HG02610 (cell line): Measurements from ENCODE around the gene TNFRSF9.
"Not testable (repeated sequence)": the region's sequence is repeated elsewhere in the genome, so short reads cannot be mapped to it uniquely, and the experiment has no call there.

Experiments
- ATAC-seq: cut with Tn5 transposase; IDR thresholded peaks from one replicate; pipeline ENCODE4 v1.9.1; 2021; ENCODE audit warnings: mild to moderate bottlenecking, moderate library complexity; ENCODE audit not compliant: unreplicated experiment

TNFRSF9 gene

GRCh38 chr1:7921796-7922195, 18.8 kb downstream of the TNFRSF9 start:
- no peak for ATAC-seq

- no peak for ATAC-seq
Observed at GRCh38 chr1:7919880-7920279, 20.8 kb downstream of the TNFRSF9 start.

- not testable (repeated sequence) for ATAC-seq
Observed at GRCh38 chr1:7917971-7918370, 22.7 kb downstream of the TNFRSF9 start.

- ATAC-seq: no peak
Observed at GRCh38 chr1:7916501-7916830, 24.2 kb downstream of the TNFRSF9 start.

GRCh38 chr1:7915826-7916500, 24.7 kb downstream of the TNFRSF9 start:
- ATAC-seq: no peak

GRCh38 chr1:7912743-7913557, 27.7 kb downstream of the TNFRSF9 start:
- no peak for ATAC-seq

GRCh38 chr1:7912145-7912544, 28.5 kb downstream of the TNFRSF9 start:
- no peak for ATAC-seq

- ATAC-seq: no peak
Observed at GRCh38 chr1:7905262-7905661, 35.4 kb downstream of the TNFRSF9 start.

GRCh38 chr1:7902478-7903085, 38.1 kb downstream of the TNFRSF9 start:
- no peak for ATAC-seq

- no peak for ATAC-seq
Observed at GRCh38 chr1:7899741-7900140, 40.9 kb downstream of the TNFRSF9 start.

- ATAC-seq: no peak
Observed at GRCh38 chr1:7898962-7899361, 41.7 kb downstream of the TNFRSF9 start.

- ATAC-seq: no peak
Observed at GRCh38 chr1:7896994-7897393, 43.6 kb downstream of the TNFRSF9 start.

- ATAC-seq: no peak
Observed at GRCh38 chr1:7893529-7894180, 47.0 kb downstream of the TNFRSF9 start.

GRCh38 chr1:7891804-7892203, 48.8 kb downstream of the TNFRSF9 start:
- ATAC-seq: no peak

- ATAC-seq: no peak
Observed at GRCh38 chr1:7890853-7891252, 49.8 kb downstream of the TNFRSF9 start.

GRCh38 chr1:7888248-7889081, 52.2 kb downstream of the TNFRSF9 start:
- no peak for ATAC-seq

- no peak for ATAC-seq
Observed at GRCh38 chr1:7886405-7886745, 54.3 kb downstream of the TNFRSF9 start.

- no peak for ATAC-seq
Observed at GRCh38 chr1:7885513-7886404, 54.9 kb downstream of the TNFRSF9 start.

GRCh38 chr1:7884757-7885156, 55.9 kb downstream of the TNFRSF9 start:
- no peak for ATAC-seq

GRCh38 chr1:7879228-7879627, 61.4 kb downstream of the TNFRSF9 start:
- no peak for ATAC-seq
